Measurements from ENCODE around the gene LENEP. TPM values are rescaled to one million over a fixed set of nuclear protein-coding genes. Genes with fewer than 3 reads are reported as not detected.

The LENEP gene
- polyA plus RNA-seq, 1 donor (not counting 4 experiments of a cell fraction or from before 2014, with no cell fraction given), result not detected

GRCh38 chr1:154996966-154997701 is 3.7 kb downstream of the LENEP start:
- TF ChIP-seq CTCF (optimal IDR thresholded peaks at IDR 0.05 in 1 of 3, IDR thresholded peaks at IDR 0.05 in 1 of 3, conservative IDR thresholded peaks at IDR 0.05 in 1 of 3; ENCODE audit: extremely low read depth in 1 of 3, insufficient read depth in 2 of 3, low read length in 3 of 3) (no peak), EZH2 (IDR thresholded peaks at IDR 0.05; ENCODE audit: low read length) (no peak)
- no peaks in the 10 kb centered on the region for H4K20me1 ChIP-seq (ENCODE audit: control insufficient read depth, extremely low read depth, insufficient read depth, low read length)
- H3K9ac ChIP-seq (ENCODE audit: control insufficient read depth, extremely low read depth, insufficient read depth, low read length), result no peak overlapping the region
- DNase-seq (ENCODE audit: low read depth, low spot score) (no peak), FAIRE-seq (no peak)
- H3K9me1 ChIP-seq (ENCODE audit: control insufficient read depth, extremely low read depth, insufficient read depth, low read length), result no peaks in the 10 kb centered on the region
- no peaks in the 10 kb centered on the region for H3K27me3 ChIP-seq (ENCODE audit: control insufficient read depth, extremely low read depth, insufficient read depth, low read length)
- H3K4me3 ChIP-seq (ENCODE audit: control insufficient read depth in 2 of 3, extremely low read depth in 1 of 3, insufficient read depth in 2 of 3, low read depth in 1 of 3, low read length in 3 of 3), result no peak overlapping the region
- H3K9me3 ChIP-seq (ENCODE audit: control insufficient read depth, low read depth, low read length), result no peaks in the 10 kb centered on the region
- peaks cover 14% of the 10 kb centered on the region for H3K4me1 ChIP-seq (ENCODE audit: control insufficient read depth, extremely low read depth, insufficient read depth, low read length)
- H2AFZ ChIP-seq (ENCODE audit: control insufficient read depth, low read length), result no peak overlapping the region
- dilution Hi-C loops (cut with MboI; ENCODE audit: extremely low pct_ligation_motif_present, low sequenced_read_pairs), result no loop called here
- H3K4me2 ChIP-seq (ENCODE audit: control insufficient read depth, extremely low read depth, insufficient read depth, low read depth, low read length), result no peak overlapping the region
- no peaks in the 10 kb centered on the region for H3K36me3 ChIP-seq (ENCODE audit: control insufficient read depth in 2 of 2, extremely low read depth in 1 of 2, insufficient read depth in 2 of 2, low read length in 2 of 2)
- no peak overlapping the region for H3K27ac ChIP-seq (ENCODE audit: control insufficient read depth, insufficient read depth, low read length)
- H3K79me2 ChIP-seq (ENCODE audit: control insufficient read depth, insufficient read depth, low read length), result no peaks in the 10 kb centered on the region

DNA sequence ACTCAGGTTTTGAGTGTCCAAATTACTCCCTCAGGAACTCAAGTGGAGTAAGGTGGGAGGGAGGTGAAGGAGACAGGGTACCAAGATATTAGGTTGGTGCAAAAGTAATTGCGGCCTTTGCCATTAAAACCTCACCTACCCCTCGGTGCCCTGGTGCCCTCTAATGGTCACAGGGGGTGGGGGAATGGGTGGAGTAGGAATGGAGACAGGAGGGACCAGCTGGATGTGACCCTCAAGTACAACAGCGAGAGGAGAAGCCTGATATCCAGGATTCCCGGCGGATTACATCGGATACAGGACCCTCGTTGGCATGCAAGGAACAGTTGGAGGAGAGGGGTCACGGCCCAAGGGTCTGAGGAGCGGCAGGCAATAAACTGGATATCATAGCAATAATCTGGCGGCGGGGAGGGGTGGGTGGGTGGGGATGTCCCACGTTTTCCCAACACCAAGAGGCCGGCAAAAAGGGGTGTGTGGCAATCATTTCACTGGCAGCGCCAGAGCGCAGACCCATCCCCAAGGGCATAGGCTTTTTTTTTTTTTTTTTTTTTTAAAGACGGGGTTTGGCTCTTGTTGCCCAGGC is 4.9 kb downstream of the LENEP start:
- no peaks in the 10 kb centered on the region for H4K20me1 ChIP-seq (ENCODE audit: control insufficient read depth, extremely low read depth, insufficient read depth, low read length)
- FAIRE-seq (no peak), DNase-seq (ENCODE audit: low read depth, low spot score) (no peak)
- no peak overlapping the region for H3K27ac ChIP-seq (ENCODE audit: control insufficient read depth, insufficient read depth, low read length)
- H3K27me3 ChIP-seq (ENCODE audit: control insufficient read depth, extremely low read depth, insufficient read depth, low read length), result no peaks in the 10 kb centered on the region
- peaks cover 7% of the 10 kb centered on the region for H3K79me2 ChIP-seq (ENCODE audit: control insufficient read depth, insufficient read depth, low read length)
- H3K36me3 ChIP-seq (ENCODE audit: control insufficient read depth in 2 of 2, extremely low read depth in 1 of 2, insufficient read depth in 2 of 2, low read length in 2 of 2), result no peaks in the 10 kb centered on the region
- H3K9me1 ChIP-seq (ENCODE audit: control insufficient read depth, extremely low read depth, insufficient read depth, low read length), result no peaks in the 10 kb centered on the region
- H3K4me2 ChIP-seq (ENCODE audit: control insufficient read depth, extremely low read depth, insufficient read depth, low read depth, low read length), result no peak overlapping the region
- H3K4me1 ChIP-seq (ENCODE audit: control insufficient read depth, extremely low read depth, insufficient read depth, low read length), result peaks cover 14% of the 10 kb centered on the region
- H3K4me3 ChIP-seq (ENCODE audit: control insufficient read depth in 2 of 3, extremely low read depth in 1 of 3, insufficient read depth in 2 of 3, low read depth in 1 of 3, low read length in 3 of 3), result no peak overlapping the region
- dilution Hi-C loops (cut with MboI; ENCODE audit: extremely low pct_ligation_motif_present, low sequenced_read_pairs), result no loop called here
- TF ChIP-seq EZH2 (IDR thresholded peaks at IDR 0.05; ENCODE audit: low read length), result no peak
- TF ChIP-seq CTCF (optimal IDR thresholded peaks at IDR 0.05 in 1 of 3, IDR thresholded peaks at IDR 0.05 in 1 of 3, conservative IDR thresholded peaks at IDR 0.05 in 1 of 3; ENCODE audit: extremely low read depth in 1 of 3, insufficient read depth in 2 of 3, low read length in 3 of 3), result peak in 1 of 3 experiments; percentile 14
- no peak overlapping the region for H3K9ac ChIP-seq (ENCODE audit: control insufficient read depth, extremely low read depth, insufficient read depth, low read length)
- no peaks in the 10 kb centered on the region for H3K9me3 ChIP-seq (ENCODE audit: control insufficient read depth, low read depth, low read length)
- H2AFZ ChIP-seq (ENCODE audit: control insufficient read depth, low read length), result no peak overlapping the region

All from keratinocyte (primary cell).